Left ventricle myocardium inferior (tissue), 1 donor: ENCODE measurements around the gene CELF2. TPM values are rescaled to one million over a fixed set of nuclear protein-coding genes. Genes with fewer than 3 reads are reported as not detected.

Source experiments
- DNase-seq: peaks from one replicate; pipeline ENCODE4 v3.0.0-alpha.2; 2020
- H3K27ac ChIP-seq: fragments of 200-600 bp; replicated peaks from 2 replicates; pipeline ENCODE4 v1.8.0; 2021
- H3K27me3 ChIP-seq: fragments of 200-600 bp; 2 replicates; pipeline ENCODE4 v1.8.0; 2021; ENCODE audit warnings: low read depth
- H3K36me3 ChIP-seq: fragments of 200-600 bp; 2 replicates; pipeline ENCODE4 v1.8.0; 2021
- H3K4me1 ChIP-seq: fragments of 200-600 bp; 2 replicates; pipeline ENCODE4 v1.8.0; 2021
- H3K4me3 ChIP-seq: fragments of 200-600 bp; 2 replicates; pipeline ENCODE4 v1.8.0; 2021; ENCODE audit warnings: mild to moderate bottlenecking, moderate library complexity
- H3K9me3 ChIP-seq: fragments of 200-600 bp; replicated peaks from 2 replicates; pipeline ENCODE4 v1.8.0; 2021
- intact Hi-C: fragments of 100-400 bp; cut with micrococcal nuclease; formaldehyde crosslinking; loops from one replicate; pipeline ENCODE4 v1.11.0; 2022
- total RNA-seq: library from RNA; stranded (reverse); fragmentation: NEBNext Ultra II Directional; extraction: Animal tissue kit (Norgen Biotek cat#: 25700); gene quantifications from one replicate; pipeline ENCODE4 v1.2.1, GENCODE V29; 2021
- TF ChIP-seq, protein P1 (sequence below): fragments of 200-600 bp; IDR thresholded peaks from 2 replicates; pipeline ENCODE4 v1.8.0; 2021; ENCODE audit warnings: antibody characterized with exemption, mild to moderate bottlenecking, borderline replicate concordance
- donor health status: DM: no; HTN: yes; CAD: no; lungs with severe emphysema.

CELF2 gene
- total RNA-seq, 1 donor from 2014 or later, result 74.9 TPM

- Histone ChIP-seq H3K27me3 (no peaks in the 10 kb centered on the region), H3K27ac (no peak overlapping the region), H3K36me3 (peaks cover 52% of the 10 kb centered on the region), H3K9me3 (no peaks in the 10 kb centered on the region), H3K4me1 (peaks cover 35% of the 10 kb centered on the region), H3K4me3 (no peak overlapping the region)
- TF ChIP-seq, protein P1, sequence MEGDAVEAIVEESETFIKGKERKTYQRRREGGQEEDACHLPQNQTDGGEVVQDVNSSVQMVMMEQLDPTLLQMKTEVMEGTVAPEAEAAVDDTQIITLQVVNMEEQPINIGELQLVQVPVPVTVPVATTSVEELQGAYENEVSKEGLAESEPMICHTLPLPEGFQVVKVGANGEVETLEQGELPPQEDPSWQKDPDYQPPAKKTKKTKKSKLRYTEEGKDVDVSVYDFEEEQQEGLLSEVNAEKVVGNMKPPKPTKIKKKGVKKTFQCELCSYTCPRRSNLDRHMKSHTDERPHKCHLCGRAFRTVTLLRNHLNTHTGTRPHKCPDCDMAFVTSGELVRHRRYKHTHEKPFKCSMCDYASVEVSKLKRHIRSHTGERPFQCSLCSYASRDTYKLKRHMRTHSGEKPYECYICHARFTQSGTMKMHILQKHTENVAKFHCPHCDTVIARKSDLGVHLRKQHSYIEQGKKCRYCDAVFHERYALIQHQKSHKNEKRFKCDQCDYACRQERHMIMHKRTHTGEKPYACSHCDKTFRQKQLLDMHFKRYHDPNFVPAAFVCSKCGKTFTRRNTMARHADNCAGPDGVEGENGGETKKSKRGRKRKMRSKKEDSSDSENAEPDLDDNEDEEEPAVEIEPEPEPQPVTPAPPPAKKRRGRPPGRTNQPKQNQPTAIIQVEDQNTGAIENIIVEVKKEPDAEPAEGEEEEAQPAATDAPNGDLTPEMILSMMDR, result peak; percentile 30
- DNase-seq, result no peak
- intact Hi-C loops, result no loop called here
Measured at GRCh38 chr10:11270858-11271179, 253.1 kb downstream of the CELF2 start.

DNA sequence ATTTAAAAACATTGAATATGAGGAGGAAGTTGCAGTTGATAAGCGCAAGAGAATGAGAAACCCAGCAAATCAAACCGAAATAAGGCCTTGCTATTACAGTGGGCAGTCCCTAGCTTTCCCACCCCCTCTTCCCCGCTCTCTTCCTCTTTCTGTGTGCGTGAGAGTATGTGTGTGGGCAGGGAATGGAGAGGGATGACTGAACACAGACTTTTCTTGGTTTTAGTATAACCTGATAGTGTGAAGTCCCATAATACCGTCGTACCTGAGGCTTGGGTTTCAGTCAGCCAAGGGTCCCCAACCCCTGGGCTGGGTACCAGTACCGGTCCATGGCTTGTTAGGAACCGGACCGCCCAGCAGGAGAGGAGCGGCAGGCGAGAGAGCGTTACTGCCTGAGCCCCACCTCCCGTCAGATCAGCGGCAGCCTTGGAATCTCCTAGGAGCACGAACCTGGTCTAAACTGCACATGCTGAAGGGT lies 255.3 kb downstream of the CELF2 start:
- intact Hi-C loops, result no loop called here
- H3K27ac ChIP-seq, result no peak overlapping the region
- peaks cover 20% of the 10 kb centered on the region for H3K4me1 ChIP-seq
- TF ChIP-seq, protein P1, result no peak
- H3K36me3 ChIP-seq, result peaks cover 54% of the 10 kb centered on the region
- DNase-seq, result no peak
- no peaks in the 10 kb centered on the region for H3K9me3 ChIP-seq
- H3K27me3 ChIP-seq, result no peaks in the 10 kb centered on the region
- no peak overlapping the region for H3K4me3 ChIP-seq

- H3K4me3 ChIP-seq, result no peak overlapping the region
- intact Hi-C loops, result no loop called here
- H3K4me1 ChIP-seq, result peaks cover 19% of the 10 kb centered on the region
- peaks cover 65% of the 10 kb centered on the region for H3K36me3 ChIP-seq
- TF ChIP-seq, protein P1, result no peak
- H3K27me3 ChIP-seq, result no peaks in the 10 kb centered on the region
- H3K9me3 ChIP-seq, result no peaks in the 10 kb centered on the region
- no peak overlapping the region for H3K27ac ChIP-seq
- no peak for DNase-seq
Measured at GRCh38 chr10:11274452-11274851, 256.8 kb downstream of the CELF2 start.

GRCh38 chr10:11275651-11276050 lies 258.0 kb downstream of the CELF2 start:
- Histone ChIP-seq H3K36me3 (peaks cover 77% of the 10 kb centered on the region), H3K27ac (no peak overlapping the region), H3K4me1 (peaks cover 7% of the 10 kb centered on the region), H3K27me3 (no peaks in the 10 kb centered on the region), H3K4me3 (no peak overlapping the region), H3K9me3 (no peaks in the 10 kb centered on the region)
- TF ChIP-seq, protein P1, result no peak
- DNase-seq, result no peak
- intact Hi-C loops, result no loop called here

DNA sequence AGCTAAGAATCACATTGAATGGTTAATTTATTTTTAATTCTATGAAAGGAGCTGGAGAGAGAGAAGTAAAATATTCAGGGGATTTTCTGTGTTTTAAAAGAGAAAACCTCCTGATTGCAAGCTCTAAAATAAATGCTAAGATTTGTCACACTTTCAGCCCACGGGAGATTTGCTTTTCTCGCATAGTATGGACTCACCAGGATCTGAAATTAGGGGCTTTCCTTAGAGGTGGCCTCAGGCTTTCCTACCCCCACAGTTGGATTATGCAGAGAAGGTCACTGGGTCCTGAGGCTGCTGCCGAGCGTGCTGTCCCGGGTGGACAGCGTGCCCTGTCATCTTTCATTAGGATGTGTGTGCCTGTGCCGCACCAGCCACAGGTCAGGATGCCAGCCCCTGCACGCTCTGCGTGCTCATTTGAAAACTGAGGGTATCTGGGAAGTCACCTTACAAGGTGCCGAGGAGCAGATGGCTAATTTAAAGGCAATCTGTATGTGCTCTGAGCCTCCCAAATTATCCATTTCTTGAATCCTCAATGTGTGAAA lies 258.8 kb downstream of the CELF2 start:
- H3K36me3 ChIP-seq, result peaks cover 75% of the 10 kb centered on the region

More for the DNA sequence above, 258.8 kb downstream of the CELF2 start:
- intact Hi-C loops, result no loop called here
- Histone ChIP-seq H3K4me3 (no peak overlapping the region), H3K27me3 (no peaks in the 10 kb centered on the region), H3K9me3 (no peaks in the 10 kb centered on the region), H3K4me1 (no peaks in the 10 kb centered on the region), H3K27ac (no peak overlapping the region)
- no peak for DNase-seq
- TF ChIP-seq, protein P1, result no peak
